ENCODE data around the gene TSHZ2.

DNA sequence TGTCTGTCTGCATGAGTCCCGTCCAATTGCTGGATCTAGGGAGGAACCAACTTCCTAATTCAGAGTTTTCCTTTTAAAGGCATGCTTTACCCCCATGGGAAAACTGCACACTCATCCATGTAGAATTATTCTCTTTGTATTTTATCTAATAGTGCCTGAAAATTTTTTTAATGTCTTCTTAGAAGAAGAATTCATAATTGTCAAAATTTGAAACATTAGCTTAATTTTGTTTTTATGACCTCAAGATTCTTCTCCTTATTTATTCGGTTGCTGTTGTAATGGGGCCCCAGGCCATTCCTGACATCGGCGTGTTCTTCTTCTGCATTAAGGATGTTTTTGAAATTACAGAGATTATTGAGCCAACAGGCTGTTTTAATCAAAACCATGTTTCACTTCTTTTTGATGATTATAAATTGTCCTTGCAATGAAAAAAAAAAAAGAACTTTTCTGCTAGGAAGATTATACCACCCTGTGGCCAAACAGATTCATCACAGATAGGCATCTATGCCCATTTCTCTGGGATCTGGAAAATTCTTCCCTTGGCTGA is 521.2 kb downstream of the TSHZ2 start:
- no peak for TF ChIP-seq POLR2A (IDR thresholded peaks at IDR 0.05)
- TF ChIP-seq, protein P1, sequence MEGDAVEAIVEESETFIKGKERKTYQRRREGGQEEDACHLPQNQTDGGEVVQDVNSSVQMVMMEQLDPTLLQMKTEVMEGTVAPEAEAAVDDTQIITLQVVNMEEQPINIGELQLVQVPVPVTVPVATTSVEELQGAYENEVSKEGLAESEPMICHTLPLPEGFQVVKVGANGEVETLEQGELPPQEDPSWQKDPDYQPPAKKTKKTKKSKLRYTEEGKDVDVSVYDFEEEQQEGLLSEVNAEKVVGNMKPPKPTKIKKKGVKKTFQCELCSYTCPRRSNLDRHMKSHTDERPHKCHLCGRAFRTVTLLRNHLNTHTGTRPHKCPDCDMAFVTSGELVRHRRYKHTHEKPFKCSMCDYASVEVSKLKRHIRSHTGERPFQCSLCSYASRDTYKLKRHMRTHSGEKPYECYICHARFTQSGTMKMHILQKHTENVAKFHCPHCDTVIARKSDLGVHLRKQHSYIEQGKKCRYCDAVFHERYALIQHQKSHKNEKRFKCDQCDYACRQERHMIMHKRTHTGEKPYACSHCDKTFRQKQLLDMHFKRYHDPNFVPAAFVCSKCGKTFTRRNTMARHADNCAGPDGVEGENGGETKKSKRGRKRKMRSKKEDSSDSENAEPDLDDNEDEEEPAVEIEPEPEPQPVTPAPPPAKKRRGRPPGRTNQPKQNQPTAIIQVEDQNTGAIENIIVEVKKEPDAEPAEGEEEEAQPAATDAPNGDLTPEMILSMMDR (IDR thresholded peaks at IDR 0.05), result no peak
